Uterus (tissue), 4 donors: ENCODE measurements around the gene MASP2. TPM values are rescaled to one million over a fixed set of nuclear protein-coding genes. Genes with fewer than 3 reads are reported as not detected.

Source experiments
- DNase-seq, 2 donors: peaks; one replicate each; pipeline ENCODE4 v3.0.0-alpha.2; 2019 to 2020
- H3K27ac ChIP-seq, 2 donors: fragments of 200-600 bp; sonication (generic); 1 replicate in 1 of 2; 2 replicates in 1 of 2; pipeline ENCODE4 v1.5.1; 2016 to 2018
- H3K27me3 ChIP-seq, 2 donors: fragments of 200-600 bp; sonication (generic); one replicate each; pipeline ENCODE4 v1.5.1; 2018 to 2019; ENCODE audit warnings: control low read depth in 1 of 2
- H3K36me3 ChIP-seq, 2 donors: fragments of 200-600 bp; sonication (generic); one replicate each; pipeline ENCODE4 v1.5.1; 2019; ENCODE audit warnings: control low read depth in 1 of 2
- H3K4me1 ChIP-seq, 2 donors: fragments of 200-600 bp; sonication (generic); one replicate each; pipeline ENCODE4 v1.5.1; 2018 to 2019; ENCODE audit warnings: control low read depth in 1 of 2
- H3K4me3 ChIP-seq, 2 donors: fragments of 200-600 bp; sonication (generic); 1 replicate in 1 of 2; 2 replicates in 1 of 2; pipeline ENCODE4 v1.5.1; 2018 to 2019; ENCODE audit warnings: mild to moderate bottlenecking in 1 of 2
- H3K9me3 ChIP-seq, 2 donors: fragments of 200-600 bp; sonication (generic); one replicate each; pipeline ENCODE4 v1.5.1; 2019; ENCODE audit warnings: control low read depth in 1 of 2
- CTCF ChIP-seq, 4 experiments: fragments of 200-600 bp in 2 of 4; fragments of 450-650 bp in 2 of 4; sonication (generic) in 2 of 4; IDR thresholded peaks; one replicate each; pipeline ENCODE4 v1.5.1; 2016 to 2019; ENCODE audit warnings: antibody characterized with exemption in 4 of 4, mild to moderate bottlenecking in 2 of 4, moderate library complexity in 1 of 4
- POLR2A ChIP-seq, 2 donors: fragments of 450-650 bp; IDR thresholded peaks; one replicate each; pipeline ENCODE4 v1.6.1; 2016; ENCODE audit warnings: antibody characterized with exemption in 2 of 2, mild to moderate bottlenecking in 1 of 2, moderate library complexity in 1 of 2
- intact Hi-C: fragments of 100-400 bp; cut with DNase I; formaldehyde crosslinking; loops from one replicate; pipeline ENCODE4 v1.15.1; 2023; ENCODE audit warnings: low total_unique reads
- total RNA-seq, 4 donors: library from RNA; depleted of rRNA in 3 of 4; stranded (reverse); fragments of >200 nt in 3 of 4; gene quantifications; one replicate each; pipeline versions ENCODE4 v1.1.0 to v1.2.4, GENCODE V29; 2014 to 2023
- donor health status: DM: yes; HTN: yes; CAD: no.

MASP2 gene
- total RNA-seq, 4 donors from 2014 or later = not detected

- H3K36me3 ChIP-seq = no peaks in the 10 kb centered on the region
- H3K27ac ChIP-seq = no peak overlapping the region
- no peaks in the 10 kb centered on the region for H3K4me1 ChIP-seq
- peak in 1 of 2 donors; percentile 11 for DNase-seq
- no peak for TF ChIP-seq CTCF (IDR thresholded peaks at IDR 0.05)
- no peak for TF ChIP-seq POLR2A (IDR thresholded peaks at IDR 0.05)
- intact Hi-C loops = no loop called here
- no peak overlapping the region for H3K4me3 ChIP-seq
- no peaks in the 10 kb centered on the region for H3K9me3 ChIP-seq
- H3K27me3 ChIP-seq = no peaks in the 10 kb centered on the region
These were observed 1.4 kb downstream of the MASP2 start for GRCh38 chr1:11045428-11046269.

- DNase-seq = peak in 1 of 2 donors; percentile 10
- intact Hi-C loops = loop anchor here (5.0 kb wide), 1 partner anchor 602 kb away; no protein-coding TSS in a partner anchor
- Histone ChIP-seq H3K4me1 (no peaks in the 10 kb centered on the region), H3K27ac (no peak overlapping the region), H3K9me3 (no peaks in the 10 kb centered on the region), H3K4me3 (no peak overlapping the region), H3K27me3 (no peaks in the 10 kb centered on the region), H3K36me3 (no peaks in the 10 kb centered on the region)
- no peak for TF ChIP-seq CTCF (IDR thresholded peaks at IDR 0.05)
- TF ChIP-seq POLR2A (IDR thresholded peaks at IDR 0.05) = no peak
These were observed 2.1 kb downstream of the MASP2 start for GRCh38 chr1:11044849-11045427.

GRCh38 chr1:11044086-11044848, 2.8 kb downstream of the MASP2 start:
- Histone ChIP-seq H3K9me3 (no peaks in the 10 kb centered on the region), H3K4me1 (no peaks in the 10 kb centered on the region), H3K27me3 (no peaks in the 10 kb centered on the region), H3K4me3 (no peak overlapping the region), H3K36me3 (no peaks in the 10 kb centered on the region), H3K27ac (no peak overlapping the region)
- DNase-seq = peak in 1 of 2 donors; percentile 8
- intact Hi-C loops = loop anchor here (5.0 kb wide), 1 partner anchor 603 kb away; no protein-coding TSS in a partner anchor
- TF ChIP-seq POLR2A (IDR thresholded peaks at IDR 0.05) (no peak), CTCF (IDR thresholded peaks at IDR 0.05) (no peak)

GRCh38 chr1:11042995-11043874, 3.8 kb downstream of the MASP2 start:
- Histone ChIP-seq H3K36me3 (no peaks in the 10 kb centered on the region), H3K9me3 (no peaks in the 10 kb centered on the region), H3K27ac (no peak overlapping the region), H3K27me3 (no peaks in the 10 kb centered on the region), H3K4me1 (no peaks in the 10 kb centered on the region), H3K4me3 (no peak overlapping the region)
- no peak for DNase-seq
- intact Hi-C loops = loop anchor here (5.0 kb wide), 1 partner anchor 604 kb away; no protein-coding TSS in a partner anchor
- TF ChIP-seq CTCF (IDR thresholded peaks at IDR 0.05) (no peak), POLR2A (IDR thresholded peaks at IDR 0.05) (no peak)
